NCI-H2171 (cell line): ENCODE measurements around the gene TMCO5A.
A peak's percentile ranks its signal among the peaks of the same experiment; 100 is the strongest.

Experiments used
- DNase-seq: peaks from one replicate; lab custom pipeline; 2025; lab: John Stamatoyannopoulos, UW

The TMCO5A gene

DNA sequence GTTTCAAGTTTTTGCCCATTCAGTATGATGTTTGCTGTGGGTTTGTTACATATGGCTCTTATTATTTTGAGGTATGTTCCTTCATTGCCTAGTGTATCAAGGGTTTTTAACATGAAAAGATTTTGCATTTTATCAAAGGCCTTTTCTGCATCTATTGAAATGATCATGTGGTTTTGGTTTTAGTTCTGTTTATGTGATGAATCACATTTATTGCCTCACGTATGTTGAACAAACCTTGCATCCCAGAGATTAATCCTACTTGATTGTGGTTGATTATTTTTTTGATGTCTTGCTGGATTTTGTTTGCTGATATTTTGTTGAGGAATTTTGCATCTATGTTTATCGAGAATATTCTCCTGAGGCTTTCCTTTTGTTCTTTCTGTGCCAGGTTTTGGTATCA is 39.4 kb downstream of the TMCO5A start:
- DNase-seq = no peak

DNA sequence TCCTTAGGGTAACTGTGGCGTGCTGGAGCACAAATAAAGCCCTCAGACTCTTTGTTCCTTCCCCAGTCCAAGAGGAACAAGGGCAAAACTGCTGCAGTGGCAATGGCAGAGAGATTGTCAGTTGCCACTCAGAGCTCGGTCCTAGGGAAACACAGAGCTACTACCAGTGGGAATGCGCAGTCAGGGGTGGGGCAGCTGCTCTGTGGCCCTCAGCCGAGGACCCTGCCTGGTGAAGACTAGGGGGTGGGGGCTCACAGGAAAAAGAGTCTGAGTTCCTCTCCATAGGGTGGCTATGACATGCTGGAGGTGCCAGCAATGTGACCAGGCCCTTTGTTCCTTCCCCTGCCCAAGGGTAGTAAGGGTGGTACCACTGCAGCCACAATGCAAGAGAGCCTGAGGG is 43.8 kb downstream of the TMCO5A start:
- DNase-seq = no peak

- DNase-seq = no peak
Observed at GRCh38 chr15:37979671-37980409, 45.4 kb downstream of the TMCO5A start.

DNA sequence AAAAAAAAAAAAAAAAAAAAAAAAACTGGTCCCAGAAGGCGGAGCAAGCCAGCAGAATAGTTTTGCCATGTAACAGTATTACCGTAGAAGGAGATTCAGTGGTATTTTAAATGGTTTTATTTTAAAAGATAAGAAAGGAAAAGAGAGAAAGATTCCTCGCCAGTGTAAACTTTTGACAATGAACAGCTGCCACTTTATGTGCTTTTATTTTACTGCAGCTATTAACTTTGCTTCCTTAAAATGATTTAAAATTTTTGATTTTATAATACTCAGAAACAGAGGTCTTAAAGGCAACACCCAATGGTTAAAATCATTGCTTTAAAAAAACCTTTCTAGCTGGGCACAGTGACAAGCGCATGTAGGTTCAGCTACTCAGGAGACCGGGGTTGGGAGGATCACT is 46.8 kb downstream of the TMCO5A start:
- no peak for DNase-seq

DNA sequence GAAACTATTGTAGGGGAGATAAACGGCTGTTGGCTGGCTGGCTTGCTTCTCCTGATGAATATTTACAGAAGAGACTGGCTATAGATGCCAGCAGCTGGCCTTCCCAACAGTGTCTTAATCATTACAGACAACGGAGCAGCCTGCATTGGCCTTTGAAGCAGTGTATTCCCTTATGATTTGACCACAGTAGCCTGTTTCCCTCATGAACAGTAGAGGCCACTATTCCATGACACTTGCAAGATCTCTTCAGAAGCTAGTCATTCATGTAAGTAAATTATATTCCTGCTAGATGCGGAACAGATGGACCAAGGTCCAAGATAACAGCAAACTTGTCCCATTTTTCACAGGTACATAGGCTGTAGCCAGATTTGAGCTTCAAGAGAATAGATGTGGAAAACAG is 47.3 kb downstream of the TMCO5A start:
- DNase-seq = no peak

DNA sequence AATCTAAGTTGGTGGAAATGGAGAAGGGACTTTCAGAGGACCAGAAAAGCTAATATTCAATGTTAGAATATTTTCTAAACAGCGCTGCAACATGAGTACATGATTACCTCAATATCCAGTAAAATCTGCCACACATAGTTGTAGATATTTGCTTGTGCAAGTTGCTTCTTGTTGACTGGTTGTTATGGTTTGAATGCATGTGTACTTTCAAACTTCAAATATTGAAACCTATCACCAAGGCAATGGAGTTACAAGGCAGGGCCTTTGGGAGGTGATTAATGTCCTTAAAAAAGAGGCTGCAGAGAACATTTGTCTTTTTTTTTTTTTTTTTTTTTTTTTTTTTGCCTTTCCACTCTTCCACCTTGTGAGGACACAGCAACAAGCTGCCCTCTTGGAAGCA is 49.9 kb downstream of the TMCO5A start:
- DNase-seq = no peak

GRCh38 chr15:37995461-37996347 is 61.3 kb downstream of the TMCO5A start:
- peak; percentile 13 for DNase-seq
